MM.1S (cell line): ENCODE results near the gene C9orf43.

ENCODE experiments used
- EZH2 ChIP-seq: fragments of 300-600 bp; sonication (generic); optimal IDR thresholded peaks from 2 replicates; pipeline ENCODE3; 2017; ENCODE audit warnings: low read depth, mild to moderate bottlenecking, antibody characterized with exemption, low read length, mixed read lengths
- EZH2phosphoT487 ChIP-seq: fragments of 300-600 bp; sonication (generic); IDR thresholded peaks from 2 replicates; pipeline ENCODE4 v1.6.1; 2018; ENCODE audit warnings: antibody characterized with exemption, low read length
- TF ChIP-seq, protein P1 (sequence below): fragments of 300-600 bp; sonication (generic); IDR thresholded peaks from 2 replicates; pipeline ENCODE4 v1.5.1; 2016; ENCODE audit warnings: antibody characterized with exemption, low read length, mixed read lengths

GRCh38 chr9:113376634-113377567, 33.6 kb upstream of the C9orf43 start, which contains the start of gene HDHD3:
- TF ChIP-seq, protein P1, sequence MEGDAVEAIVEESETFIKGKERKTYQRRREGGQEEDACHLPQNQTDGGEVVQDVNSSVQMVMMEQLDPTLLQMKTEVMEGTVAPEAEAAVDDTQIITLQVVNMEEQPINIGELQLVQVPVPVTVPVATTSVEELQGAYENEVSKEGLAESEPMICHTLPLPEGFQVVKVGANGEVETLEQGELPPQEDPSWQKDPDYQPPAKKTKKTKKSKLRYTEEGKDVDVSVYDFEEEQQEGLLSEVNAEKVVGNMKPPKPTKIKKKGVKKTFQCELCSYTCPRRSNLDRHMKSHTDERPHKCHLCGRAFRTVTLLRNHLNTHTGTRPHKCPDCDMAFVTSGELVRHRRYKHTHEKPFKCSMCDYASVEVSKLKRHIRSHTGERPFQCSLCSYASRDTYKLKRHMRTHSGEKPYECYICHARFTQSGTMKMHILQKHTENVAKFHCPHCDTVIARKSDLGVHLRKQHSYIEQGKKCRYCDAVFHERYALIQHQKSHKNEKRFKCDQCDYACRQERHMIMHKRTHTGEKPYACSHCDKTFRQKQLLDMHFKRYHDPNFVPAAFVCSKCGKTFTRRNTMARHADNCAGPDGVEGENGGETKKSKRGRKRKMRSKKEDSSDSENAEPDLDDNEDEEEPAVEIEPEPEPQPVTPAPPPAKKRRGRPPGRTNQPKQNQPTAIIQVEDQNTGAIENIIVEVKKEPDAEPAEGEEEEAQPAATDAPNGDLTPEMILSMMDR, result no peak
- no peak for TF ChIP-seq EZH2
- no peak for TF ChIP-seq EZH2phosphoT487
